HepG2 (cell line): ENCODE results near the gene COX10. TPM values are rescaled to one million over a fixed set of nuclear protein-coding genes. Genes with fewer than 3 reads are reported as not detected.
A peak's percentile ranks its signal among the peaks of the same experiment; 100 is the strongest.

Experiments
- ARNT2 ChIP-seq: sonication (generic); formaldehyde crosslinking; IDR thresholded peaks from 2 replicates; pipeline ENCODE4 v1.8.0; 2022; ENCODE audit warnings: mild to moderate bottlenecking, low read depth, missing genetic modification reagents, moderate library complexity
- ATAD3A ChIP-seq: sonication (generic); formaldehyde crosslinking; IDR thresholded peaks from 2 replicates; pipeline ENCODE4 v1.4.0; 2020; ENCODE audit warnings: missing genetic modification reagents
- CHD4 ChIP-seq: fragments of 200-600 bp; sonication (generic); IDR thresholded peaks from 2 replicates; pipeline ENCODE4 v1.7.0; 2017; ENCODE audit warnings: mild to moderate bottlenecking, low read length, borderline replicate concordance
- ERF ChIP-seq: IDR thresholded peaks from 2 replicates; pipeline ENCODE4 v1.6.1; 2018; ENCODE audit warnings: missing biosample characterization, missing genetic modification reagents
- HMG20A ChIP-seq: IDR thresholded peaks from 2 replicates; pipeline ENCODE4 v1.6.1; 2016; ENCODE audit warnings: borderline replicate concordance
- JARID2 ChIP-seq: sonication (generic); formaldehyde crosslinking; IDR thresholded peaks from 2 replicates; pipeline ENCODE4 v1.8.1; 2023; ENCODE audit warnings: missing genetic modification reagents, inconsistent platforms; ENCODE audit not compliant: insufficient replicate concordance
- MTF2 ChIP-seq: sonication (generic); formaldehyde crosslinking; IDR thresholded peaks from 2 replicates; pipeline ENCODE4 v1.5.0; 2020; ENCODE audit warnings: missing genetic modification reagents, borderline replicate concordance
- NFKB2 ChIP-seq: sonication (generic); formaldehyde crosslinking; IDR thresholded peaks from 2 replicates; pipeline ENCODE4 v1.4.0; 2020; ENCODE audit warnings: missing genetic modification reagents, borderline replicate concordance
- PAWR ChIP-seq: sonication (generic); formaldehyde crosslinking; IDR thresholded peaks from 2 replicates; pipeline ENCODE4 v1.4.0; 2020; ENCODE audit warnings: missing genetic modification reagents, mild to moderate bottlenecking, borderline replicate concordance
- PHF20 ChIP-seq: sonication (generic); formaldehyde crosslinking; IDR thresholded peaks from 2 replicates; pipeline ENCODE4 v1.5.0; 2020; ENCODE audit warnings: mild to moderate bottlenecking, missing genetic modification reagents
- PRMT3 ChIP-seq: sonication (generic); formaldehyde crosslinking; IDR thresholded peaks from 2 replicates; pipeline ENCODE4 v1.8.1; 2022; ENCODE audit warnings: low read depth, mild to moderate bottlenecking, moderate library complexity, missing genetic modification reagents, borderline replicate concordance
- RBAK ChIP-seq: sonication (generic); formaldehyde crosslinking; IDR thresholded peaks from 2 replicates; pipeline ENCODE4 v1.5.1; 2020; ENCODE audit warnings: mild to moderate bottlenecking, missing genetic modification reagents
- SMAD9 ChIP-seq: sonication (generic); formaldehyde crosslinking; IDR thresholded peaks from 2 replicates; pipeline ENCODE4 v1.5.1; 2020; ENCODE audit warnings: mild to moderate bottlenecking, missing genetic modification reagents
- ZNF468 ChIP-seq: sonication (generic); formaldehyde crosslinking; IDR thresholded peaks from 2 replicates; pipeline ENCODE4 v1.8.0; 2022; ENCODE audit warnings: mild to moderate bottlenecking, moderate library complexity, missing genetic modification reagents
- ZNF501 ChIP-seq: sonication (generic); formaldehyde crosslinking; IDR thresholded peaks from 2 replicates; pipeline ENCODE4 v1.5.1; 2020; ENCODE audit warnings: mild to moderate bottlenecking, moderate library complexity, missing genetic modification reagents
- ZNF782 ChIP-seq: sonication (generic); formaldehyde crosslinking; IDR thresholded peaks from 2 replicates; pipeline ENCODE4 v1.4.0; 2020; ENCODE audit warnings: missing genetic modification reagents, mild to moderate bottlenecking, borderline replicate concordance
- ZSCAN12 ChIP-seq: sonication (generic); formaldehyde crosslinking; IDR thresholded peaks from 2 replicates; pipeline ENCODE4 v1.9.0; 2021; ENCODE audit warnings: mild to moderate bottlenecking, missing genetic modification reagents
- polyA plus RNA-seq, 8 experiments: library from polyadenylated mRNA; depleted of rRNA in 3 of 8; stranded (reverse) in 7 of 8; unstranded in 1 of 8; fragments of >200 nt; fragmentation: Illumina TruSeq in 4 of 8; extraction: Trizol in 4 of 8; gene quantifications; 2 replicates each; pipeline versions ENCODE4 v1.2.1 to v1.2.3, GENCODE V29; 2011 to 2016; ENCODE audit warnings: low read depth in 4 of 8, missing spikeins in 1 of 8, mixed read lengths in 1 of 8; ENCODE audit not compliant: insufficient read depth in 1 of 8
- total RNA-seq, 5 experiments: library from RNA; depleted of rRNA; stranded (reverse); fragments of >200 nt; fragmentation: Illumina TruSeq; extraction: Trizol; gene quantifications; 2 replicates each; pipeline ENCODE4 v1.2.3, GENCODE V29; 2016; ENCODE audit warnings: low read depth in 1 of 5
- TF ChIP-seq, protein P1 (sequence below): sonication (generic); formaldehyde crosslinking; IDR thresholded peaks from 2 replicates; pipeline ENCODE4 v1.9.0; 2021; ENCODE audit warnings: missing genetic modification reagents, borderline replicate concordance
- TF ChIP-seq, protein P2 (sequence below): fragments of 450-650 bp; IDR thresholded peaks from 2 replicates; pipeline ENCODE4 v1.6.1; 2017; ENCODE audit warnings: mild to moderate bottlenecking
- TF ChIP-seq, protein P3 (sequence below): sonication (generic); formaldehyde crosslinking; IDR thresholded peaks from 2 replicates; pipeline ENCODE4 v1.4.0; 2020; ENCODE audit warnings: missing genetic modification reagents
- TF ChIP-seq, protein P4 (sequence below): sonication (generic); formaldehyde crosslinking; IDR thresholded peaks from 2 replicates; pipeline ENCODE4 v1.5.0; 2020; ENCODE audit warnings: mild to moderate bottlenecking, missing genetic modification reagents

COX10 gene
- total and polyA plus RNA-seq, 2 of the 13 experiments (the other 11 are each of a cell fraction or from before 2014, with no cell fraction given), result 13.9 to 20.1 TPM

DNA sequence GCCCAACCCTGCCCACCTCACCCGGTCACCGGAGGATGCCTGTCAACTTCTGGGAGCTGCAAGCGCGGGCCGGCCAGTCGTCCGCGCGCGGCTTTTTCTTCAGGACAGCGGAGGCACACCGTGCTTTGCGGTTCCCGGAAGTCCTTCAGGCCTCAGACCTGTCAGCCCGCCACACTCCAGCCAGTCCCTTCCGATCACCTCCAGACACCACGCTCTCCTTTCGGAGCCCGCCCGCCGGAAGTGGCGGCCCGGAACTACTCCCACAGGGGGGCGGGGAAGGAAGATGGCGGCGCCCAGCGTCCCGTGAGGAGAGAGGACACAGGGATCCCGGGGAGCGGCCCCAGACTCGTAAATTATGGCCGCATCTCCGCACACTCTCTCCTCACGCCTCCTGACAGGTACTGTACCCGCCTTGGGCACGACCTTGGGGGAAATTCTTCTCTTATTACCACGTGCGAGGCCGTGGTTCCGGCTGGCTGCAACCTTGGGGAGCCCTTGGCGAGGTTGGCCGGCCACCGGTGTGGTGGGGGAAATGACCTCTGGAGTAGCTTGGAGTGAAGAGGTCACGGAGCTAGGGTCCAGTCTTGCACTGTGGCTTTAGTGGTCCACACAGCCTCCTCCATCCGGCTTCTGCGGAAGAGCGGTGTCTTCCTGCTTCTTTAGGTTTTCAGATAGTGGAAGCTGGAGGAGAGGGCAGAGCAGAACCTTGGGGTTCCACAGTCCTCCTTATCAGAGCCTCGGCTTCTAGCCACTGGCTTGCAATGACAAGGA lies at the start of gene COX10 (continued):
- TF ChIP-seq, protein P1, sequence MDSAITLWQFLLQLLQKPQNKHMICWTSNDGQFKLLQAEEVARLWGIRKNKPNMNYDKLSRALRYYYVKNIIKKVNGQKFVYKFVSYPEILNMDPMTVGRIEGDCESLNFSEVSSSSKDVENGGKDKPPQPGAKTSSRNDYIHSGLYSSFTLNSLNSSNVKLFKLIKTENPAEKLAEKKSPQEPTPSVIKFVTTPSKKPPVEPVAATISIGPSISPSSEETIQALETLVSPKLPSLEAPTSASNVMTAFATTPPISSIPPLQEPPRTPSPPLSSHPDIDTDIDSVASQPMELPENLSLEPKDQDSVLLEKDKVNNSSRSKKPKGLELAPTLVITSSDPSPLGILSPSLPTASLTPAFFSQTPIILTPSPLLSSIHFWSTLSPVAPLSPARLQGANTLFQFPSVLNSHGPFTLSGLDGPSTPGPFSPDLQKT (CRISPR knock-in tag), result no peak; the same call in 1 of the 2 replicates
- TF ChIP-seq PHF20, result peak; percentile 94
- TF ChIP-seq PRMT3 (CRISPR knock-in tag), result peak; percentile 45; the same call in 1 of the 2 replicates
- no peak for TF ChIP-seq PAWR (CRISPR knock-in tag)
- TF ChIP-seq HMG20A (CRISPR knock-in tag), result no peak
- TF ChIP-seq MTF2 (CRISPR knock-in tag), result no peak
- peak; percentile 76 for TF ChIP-seq ZNF501 (CRISPR knock-in tag)
- no peak for TF ChIP-seq CHD4
- no peak for TF ChIP-seq JARID2 (CRISPR knock-in tag)
- TF ChIP-seq ARNT2 (CRISPR knock-in tag), result peak; percentile 71; the same call in 1 of the 2 replicates
- TF ChIP-seq, protein P2, sequence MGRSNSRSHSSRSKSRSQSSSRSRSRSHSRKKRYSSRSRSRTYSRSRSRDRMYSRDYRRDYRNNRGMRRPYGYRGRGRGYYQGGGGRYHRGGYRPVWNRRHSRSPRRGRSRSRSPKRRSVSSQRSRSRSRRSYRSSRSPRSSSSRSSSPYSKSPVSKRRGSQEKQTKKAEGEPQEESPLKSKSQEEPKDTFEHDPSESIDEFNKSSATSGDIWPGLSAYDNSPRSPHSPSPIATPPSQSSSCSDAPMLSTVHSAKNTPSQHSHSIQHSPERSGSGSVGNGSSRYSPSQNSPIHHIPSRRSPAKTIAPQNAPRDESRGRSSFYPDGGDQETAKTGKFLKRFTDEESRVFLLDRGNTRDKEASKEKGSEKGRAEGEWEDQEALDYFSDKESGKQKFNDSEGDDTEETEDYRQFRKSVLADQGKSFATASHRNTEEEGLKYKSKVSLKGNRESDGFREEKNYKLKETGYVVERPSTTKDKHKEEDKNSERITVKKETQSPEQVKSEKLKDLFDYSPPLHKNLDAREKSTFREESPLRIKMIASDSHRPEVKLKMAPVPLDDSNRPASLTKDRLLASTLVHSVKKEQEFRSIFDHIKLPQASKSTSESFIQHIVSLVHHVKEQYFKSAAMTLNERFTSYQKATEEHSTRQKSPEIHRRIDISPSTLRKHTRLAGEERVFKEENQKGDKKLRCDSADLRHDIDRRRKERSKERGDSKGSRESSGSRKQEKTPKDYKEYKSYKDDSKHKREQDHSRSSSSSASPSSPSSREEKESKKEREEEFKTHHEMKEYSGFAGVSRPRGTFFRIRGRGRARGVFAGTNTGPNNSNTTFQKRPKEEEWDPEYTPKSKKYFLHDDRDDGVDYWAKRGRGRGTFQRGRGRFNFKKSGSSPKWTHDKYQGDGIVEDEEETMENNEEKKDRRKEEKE, result no peak
- no peak for TF ChIP-seq SMAD9
- TF ChIP-seq, protein P3, sequence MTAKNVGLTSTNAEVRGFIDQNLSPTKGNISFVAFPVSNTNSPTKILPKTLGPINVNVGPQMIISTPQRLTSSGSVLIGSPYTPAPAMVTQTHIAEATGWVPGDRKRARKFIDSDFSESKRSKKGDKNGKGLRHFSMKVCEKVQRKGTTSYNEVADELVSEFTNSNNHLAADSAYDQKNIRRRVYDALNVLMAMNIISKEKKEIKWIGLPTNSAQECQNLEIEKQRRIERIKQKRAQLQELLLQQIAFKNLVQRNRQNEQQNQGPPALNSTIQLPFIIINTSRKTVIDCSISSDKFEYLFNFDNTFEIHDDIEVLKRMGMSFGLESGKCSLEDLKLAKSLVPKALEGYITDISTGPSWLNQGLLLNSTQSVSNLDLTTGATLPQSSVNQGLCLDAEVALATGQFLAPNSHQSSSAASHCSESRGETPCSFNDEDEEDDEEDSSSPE (CRISPR knock-in tag), result peak; percentile 74
- TF ChIP-seq, protein P4, sequence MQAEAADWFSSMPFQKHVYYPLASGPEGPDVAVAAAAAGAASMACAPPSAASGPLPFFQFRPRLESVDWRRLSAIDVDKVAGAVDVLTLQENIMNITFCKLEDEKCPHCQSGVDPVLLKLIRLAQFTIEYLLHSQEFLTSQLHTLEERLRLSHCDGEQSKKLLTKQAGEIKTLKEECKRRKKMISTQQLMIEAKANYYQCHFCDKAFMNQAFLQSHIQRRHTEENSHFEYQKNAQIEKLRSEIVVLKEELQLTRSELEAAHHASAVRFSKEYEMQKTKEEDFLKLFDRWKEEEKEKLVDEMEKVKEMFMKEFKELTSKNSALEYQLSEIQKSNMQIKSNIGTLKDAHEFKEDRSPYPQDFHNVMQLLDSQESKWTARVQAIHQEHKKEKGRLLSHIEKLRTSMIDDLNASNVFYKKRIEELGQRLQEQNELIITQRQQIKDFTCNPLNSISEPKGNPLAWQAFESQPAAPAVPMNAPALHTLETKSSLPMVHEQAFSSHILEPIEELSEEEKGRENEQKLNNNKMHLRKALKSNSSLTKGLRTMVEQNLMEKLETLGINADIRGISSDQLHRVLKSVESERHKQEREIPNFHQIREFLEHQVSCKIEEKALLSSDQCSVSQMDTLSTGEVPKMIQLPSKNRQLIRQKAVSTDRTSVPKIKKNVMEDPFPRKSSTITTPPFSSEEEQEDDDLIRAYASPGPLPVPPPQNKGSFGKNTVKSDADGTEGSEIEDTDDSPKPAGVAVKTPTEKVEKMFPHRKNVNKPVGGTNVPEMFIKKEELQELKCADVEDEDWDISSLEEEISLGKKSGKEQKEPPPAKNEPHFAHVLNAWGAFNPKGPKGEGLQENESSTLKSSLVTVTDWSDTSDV (CRISPR knock-in tag), result no peak
- TF ChIP-seq NFKB2 (CRISPR knock-in tag), result peak; percentile 90; the same call in 1 of the 2 replicates
- TF ChIP-seq ATAD3A (CRISPR knock-in tag), result no peak
- 0 out of 2 replicates have a peak, but pooled peaks have one; percentile 20 for TF ChIP-seq ZNF782 (CRISPR knock-in tag)
- no peak for TF ChIP-seq RBAK (CRISPR knock-in tag)
- TF ChIP-seq ZNF468 (CRISPR knock-in tag), result no peak
- TF ChIP-seq ZSCAN12 (CRISPR knock-in tag), result no peak
- TF ChIP-seq ERF, result peak; percentile 83; the same call in 1 of the 2 replicates
